Caco-2 (cell line): ENCODE measurements around the gene KYNU. TPM values are rescaled to one million over a fixed set of nuclear protein-coding genes. Genes with fewer than 3 reads are reported as not detected.
A peak's percentile ranks its signal among the peaks of the same experiment; 100 is the strongest.
"Not testable (repeated sequence)": the region's sequence is repeated elsewhere in the genome, so short reads cannot be mapped to it uniquely, and the experiment has no call there.

ENCODE experiments used
- BruUV-seq: library from RNA; stranded (reverse); fragments of 400-500 nt; replicated peaks from 2 replicates; lab custom pipeline; 2021; lab: Mats Ljungman, UMichigan
- CTCF ChIA-PET: fragments of 300-600 bp; sonication (Branson Sonifier 250); formaldehyde crosslinking; loops from one replicate; lab custom pipeline; 2022; ENCODE audit warnings: antibody characterized with exemption; lab: Charles Lee
- POLR2A ChIA-PET: fragments of 300-600 bp; sonication (Branson Sonifier 250); formaldehyde crosslinking; loops from one replicate; lab custom pipeline; 2022; ENCODE audit warnings: antibody characterized with exemption; lab: Charles Lee
- DNase-seq, 2 experiments: peaks; one replicate each; pipeline versions ENCODE4 v3.0.0 to v3.0.0-alpha.2; 2020 to 2022
- H3K27me3 ChIP-seq: replicated peaks from 2 replicates; pipeline ENCODE4 v1.6.0; 2011; ENCODE audit warnings: low read length; ENCODE audit not compliant: control insufficient read depth, insufficient read depth
- H3K36me3 ChIP-seq: 2 replicates; pipeline ENCODE4 v1.5.1; 2011; ENCODE audit warnings: low read length; ENCODE audit not compliant: control insufficient read depth, insufficient read depth
- H3K4me1 ChIP-seq: fragments of 250-450 bp; sonication (Bioruptor Pico); 2 replicates; pipeline ENCODE4 v1.5.1; 2020; ENCODE audit warnings: mild to moderate bottlenecking
- H3K4me3 ChIP-seq: 2 replicates; pipeline ENCODE4 v1.5.1; 2011; ENCODE audit warnings: low read depth, mild to moderate bottlenecking, control low read depth, low read length
- H3K9me3 ChIP-seq: fragments of 250-450 bp; sonication (Bioruptor Pico); 2 replicates; pipeline ENCODE4 v1.5.1; 2020; ENCODE audit warnings: mild to moderate bottlenecking, moderate library complexity
- H3K27ac Mint-ChIP-seq: one replicate; pipeline ENCODE4 v1.8.0; 2022; ENCODE audit warnings: mixed read lengths; ENCODE audit not compliant: unreplicated experiment
- H3K27me3 Mint-ChIP-seq: one replicate; pipeline ENCODE4 v1.8.0; 2022; ENCODE audit warnings: mixed read lengths; ENCODE audit not compliant: insufficient read depth, unreplicated experiment
- H3K36me3 Mint-ChIP-seq: one replicate; pipeline ENCODE4 v1.8.0; 2022; ENCODE audit warnings: mild to moderate bottlenecking, mixed read lengths; ENCODE audit not compliant: insufficient read depth, unreplicated experiment
- H3K4me1 Mint-ChIP-seq: one replicate; pipeline ENCODE4 v1.8.0; 2022; ENCODE audit warnings: low read depth, mixed read lengths; ENCODE audit not compliant: unreplicated experiment
- H3K4me3 Mint-ChIP-seq: one replicate; pipeline ENCODE4 v1.8.0; 2022; ENCODE audit warnings: mild to moderate bottlenecking, moderate library complexity, mixed read lengths; ENCODE audit not compliant: unreplicated experiment
- H3K9me3 Mint-ChIP-seq: one replicate; pipeline ENCODE4 v1.8.0; 2022; ENCODE audit warnings: mixed read lengths; ENCODE audit not compliant: unreplicated experiment
- intact Hi-C: fragments of 100-400 bp; cut with micrococcal nuclease; formaldehyde crosslinking; loops from one replicate; pipeline ENCODE4 v1.10.0; 2022; ENCODE audit not compliant: unreplicated experiment
- total RNA-seq: library from RNA; stranded (reverse); gene quantifications from 2 replicates; pipeline ENCODE4 v1.2.3, GENCODE V29; 2022
- TF ChIP-seq, protein P1 (sequence below), 2 experiments: fragments of 200-600 bp in 1 of 2; IDR thresholded peaks; 1 replicate in 1 of 2; 2 replicates in 1 of 2; pipeline versions ENCODE4 v1.5.1 to v1.8.0; 2011 to 2022; ENCODE audit warnings: antibody characterized with exemption in 1 of 2, control low read depth in 1 of 2, inconsistent platforms in 1 of 2, low read depth in 1 of 2, low read length in 1 of 2, mild to moderate bottlenecking in 1 of 2, moderate library complexity in 1 of 2; ENCODE audit not compliant: insufficient read depth in 1 of 2, severe bottlenecking in 1 of 2, unreplicated experiment in 1 of 2

The KYNU gene
- total RNA-seq, 1 experiment from 2014 or later, result 4.3 TPM

DNA sequence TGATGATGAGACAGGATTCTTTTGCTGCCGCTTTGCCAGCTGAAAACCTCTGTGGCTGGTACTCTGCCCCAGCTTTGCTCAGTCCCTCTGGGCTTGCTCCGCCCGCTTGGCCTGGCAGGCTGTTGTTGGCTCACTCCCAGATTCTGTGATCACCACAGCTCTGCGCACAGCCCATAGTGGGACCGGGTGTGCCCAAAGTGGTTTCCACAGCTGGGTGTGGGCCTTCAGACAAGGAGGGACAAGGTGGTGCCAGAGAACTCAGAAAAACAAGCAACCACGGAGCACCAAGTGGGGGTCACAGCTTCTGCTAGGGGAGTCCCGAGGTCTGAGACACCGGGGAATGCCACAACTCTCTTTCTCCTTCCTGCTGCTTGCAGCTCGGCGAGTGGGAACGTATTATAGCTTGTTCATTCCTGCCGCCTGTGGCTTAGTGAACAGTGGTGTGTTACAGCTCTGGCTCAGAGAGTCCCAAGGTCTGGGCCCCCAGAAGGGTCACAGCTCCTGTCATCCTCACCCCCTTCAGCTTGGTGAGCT, 9.2 kb upstream of the KYNU start:
- Mint-ChIP-seq H3K36me3 (no peaks in the 10 kb centered on the region), H3K4me1 (peaks cover 14% of the 10 kb centered on the region), H3K4me3 (peak overlapping the region; percentile 48), H3K27me3 (no peaks in the 10 kb centered on the region), H3K27ac (no peak overlapping the region), H3K9me3 (peaks cover 8% of the 10 kb centered on the region)
- Histone ChIP-seq H3K4me3 (no peak overlapping the region), H3K9me3 (peaks cover 7% of the 10 kb centered on the region; the same call in 1 of the 2 replicates), H3K27me3 (no peaks in the 10 kb centered on the region; the same call in 1 of the 2 replicates), H3K4me1 (peaks cover 10% of the 10 kb centered on the region; the same call in 1 of the 2 replicates), H3K36me3 (no peaks in the 10 kb centered on the region; the same call in 1 of the 2 replicates)
- DNase-seq, result no peak
- CTCF ChIA-PET, result no interaction called here
- TF ChIP-seq, protein P1, sequence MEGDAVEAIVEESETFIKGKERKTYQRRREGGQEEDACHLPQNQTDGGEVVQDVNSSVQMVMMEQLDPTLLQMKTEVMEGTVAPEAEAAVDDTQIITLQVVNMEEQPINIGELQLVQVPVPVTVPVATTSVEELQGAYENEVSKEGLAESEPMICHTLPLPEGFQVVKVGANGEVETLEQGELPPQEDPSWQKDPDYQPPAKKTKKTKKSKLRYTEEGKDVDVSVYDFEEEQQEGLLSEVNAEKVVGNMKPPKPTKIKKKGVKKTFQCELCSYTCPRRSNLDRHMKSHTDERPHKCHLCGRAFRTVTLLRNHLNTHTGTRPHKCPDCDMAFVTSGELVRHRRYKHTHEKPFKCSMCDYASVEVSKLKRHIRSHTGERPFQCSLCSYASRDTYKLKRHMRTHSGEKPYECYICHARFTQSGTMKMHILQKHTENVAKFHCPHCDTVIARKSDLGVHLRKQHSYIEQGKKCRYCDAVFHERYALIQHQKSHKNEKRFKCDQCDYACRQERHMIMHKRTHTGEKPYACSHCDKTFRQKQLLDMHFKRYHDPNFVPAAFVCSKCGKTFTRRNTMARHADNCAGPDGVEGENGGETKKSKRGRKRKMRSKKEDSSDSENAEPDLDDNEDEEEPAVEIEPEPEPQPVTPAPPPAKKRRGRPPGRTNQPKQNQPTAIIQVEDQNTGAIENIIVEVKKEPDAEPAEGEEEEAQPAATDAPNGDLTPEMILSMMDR (IDR thresholded peaks at IDR 0.05; ENCODE audit: insufficient read depth in 1 of 2, low read depth in 1 of 2, low read length in 1 of 2, severe bottlenecking in 1 of 2, unreplicated experiment in 1 of 2), result no peak
- BruUV-seq, result no TSS peak
- intact Hi-C loops, result no loop called here
- POLR2A ChIA-PET, result no interaction called here

DNA sequence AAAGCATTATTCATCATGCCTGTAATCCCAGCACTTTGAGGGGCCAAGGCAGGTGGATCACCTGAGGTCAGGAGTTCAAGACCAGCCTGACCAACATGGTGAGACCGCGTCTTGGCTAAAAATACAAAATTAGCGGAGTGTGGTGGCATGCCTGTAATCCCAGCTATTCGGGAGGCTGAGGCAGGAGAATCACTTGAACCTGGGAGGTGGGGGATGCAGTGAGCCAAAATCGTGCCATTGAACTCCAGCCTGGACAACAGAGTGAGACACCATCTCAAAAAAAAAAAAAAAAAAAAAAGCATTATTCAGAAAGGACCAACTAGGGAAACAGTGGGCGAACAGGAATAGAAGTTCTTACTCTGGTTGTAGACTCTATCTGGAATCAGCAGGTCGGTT, 8.4 kb upstream of the KYNU start:
- H3K9me3 ChIP-seq, H3K36me3 Mint-ChIP-seq, intact Hi-C loops, CTCF ChIA-PET, H3K9me3 Mint-ChIP-seq, H3K4me3 ChIP-seq, DNase-seq, BruUV-seq, H3K27me3 Mint-ChIP-seq, H3K27me3 ChIP-seq, H3K36me3 ChIP-seq, POLR2A ChIA-PET: not testable (repeated sequence)
- H3K4me1 Mint-ChIP-seq, result peaks cover 14% of the 10 kb centered on the region
- peaks cover 18% of the 10 kb centered on the region for H3K4me1 ChIP-seq
- peak overlapping the region; percentile 48 for H3K4me3 Mint-ChIP-seq
- H3K27ac Mint-ChIP-seq, result peak overlapping the region; percentile 63

DNA sequence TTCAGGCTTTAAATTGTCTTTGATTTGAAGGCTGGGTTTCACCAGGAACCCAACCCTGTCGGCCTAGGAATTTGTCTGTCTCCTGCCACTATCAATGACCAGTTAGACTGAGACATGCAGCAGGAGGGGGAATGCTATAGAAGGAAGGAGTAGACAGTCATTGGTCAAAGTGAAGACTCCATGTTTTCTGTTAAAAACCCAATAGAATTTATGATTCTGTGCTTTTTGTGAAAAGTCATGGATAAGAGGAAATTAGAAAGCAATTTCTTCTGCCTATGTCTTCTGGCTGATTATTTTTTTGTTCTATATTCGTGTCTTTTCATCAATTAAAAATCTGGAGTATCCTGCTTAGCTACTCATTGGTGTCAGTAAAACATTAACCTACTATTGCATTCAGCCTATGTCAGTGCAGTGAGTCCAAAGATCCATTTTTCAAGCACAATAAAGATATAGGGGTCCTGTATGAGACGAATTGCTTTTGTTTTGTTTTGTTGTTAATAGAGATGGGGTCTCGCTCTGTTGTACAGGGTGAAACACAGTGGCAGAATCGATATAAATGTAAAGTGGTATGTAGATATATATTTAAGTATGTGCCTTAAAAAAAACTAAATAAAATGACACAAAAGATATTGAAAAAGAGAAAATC, 7.9 kb upstream of the KYNU start:
- Mint-ChIP-seq H3K27me3 (no peaks in the 10 kb centered on the region), H3K4me1 (peaks cover 18% of the 10 kb centered on the region), H3K36me3 (no peaks in the 10 kb centered on the region), H3K9me3 (peaks cover 8% of the 10 kb centered on the region), H3K4me3 (peak overlapping the region; percentile 39), H3K27ac (peak overlapping the region; percentile 63)
- H3K36me3 ChIP-seq, result no peaks in the 10 kb centered on the region; the same call in 1 of the 2 replicates
- ChIA-PET CTCF (no interaction called here), POLR2A (no interaction called here)
- BruUV-seq, result no TSS peak
- TF ChIP-seq, protein P1 (IDR thresholded peaks at IDR 0.05; ENCODE audit: insufficient read depth in 1 of 2, low read depth in 1 of 2, low read length in 1 of 2, severe bottlenecking in 1 of 2, unreplicated experiment in 1 of 2), result no peak
- peaks cover 7% of the 10 kb centered on the region; the same call in 1 of the 2 replicates for H3K9me3 ChIP-seq
- intact Hi-C loops, result no loop called here
- H3K4me1 ChIP-seq, result peaks cover 23% of the 10 kb centered on the region
- no peaks in the 10 kb centered on the region; the same call in 1 of the 2 replicates for H3K27me3 ChIP-seq
- DNase-seq, result no peak
- no peak overlapping the region for H3K4me3 ChIP-seq
